Neural progenitor cell (in vitro differentiated cells): Measurements from ENCODE around the gene FBRS. TPM values are rescaled to one million over a fixed set of nuclear protein-coding genes. Genes with fewer than 3 reads are reported as not detected.

ENCODE experiments used
- DNase-seq: peaks from one replicate; pipeline ENCODE4 v3.0.0-alpha.2; 2016; ENCODE audit warnings: low spot score
- H2AFZ ChIP-seq: fragments of 200-600 bp; sonication (generic); replicated peaks from 2 replicates; pipeline ENCODE4 v1.6.1; 2016; ENCODE audit warnings: antibody characterized with exemption
- H3F3A ChIP-seq: fragments of 200-600 bp; sonication (generic); 2 replicates; pipeline ENCODE4 v1.6.1; 2016; ENCODE audit warnings: antibody characterized with exemption, low read depth
- H3K27ac ChIP-seq: fragments of 200-600 bp; sonication (generic); 2 replicates; pipeline ENCODE4 v1.5.1; 2016; ENCODE audit warnings: mild to moderate bottlenecking
- H3K27me3 ChIP-seq: fragments of 200-600 bp; sonication (generic); 2 replicates; pipeline ENCODE4 v1.6.1; 2016; ENCODE audit warnings: mild to moderate bottlenecking, moderate library complexity
- H3K36me3 ChIP-seq: fragments of 200-600 bp; sonication (generic); 2 replicates; pipeline ENCODE4 v1.5.1; 2016
- H3K4me1 ChIP-seq: fragments of 200-600 bp; sonication (generic); 2 replicates; pipeline ENCODE4 v1.6.1; 2016; ENCODE audit warnings: mixed run types
- H3K4me2 ChIP-seq: fragments of 200-600 bp; sonication (generic); 2 replicates; pipeline ENCODE4 v1.6.1; 2016
- H3K4me3 ChIP-seq: fragments of 200-600 bp; sonication (generic); 2 replicates; pipeline ENCODE4 v1.5.1; 2016
- H3K79me2 ChIP-seq: fragments of 200-600 bp; sonication (generic); 2 replicates; pipeline ENCODE4 v1.6.1; 2016; ENCODE audit warnings: low read depth
- H3K9ac ChIP-seq: fragments of 200-600 bp; sonication (generic); 2 replicates; pipeline ENCODE4 v1.6.1; 2016
- H3K9me3 ChIP-seq: fragments of 200-600 bp; sonication (generic); 2 replicates; pipeline ENCODE4 v1.5.1; 2016; ENCODE audit warnings: low read depth
- H4K20me1 ChIP-seq: fragments of 200-600 bp; sonication (generic); 2 replicates; pipeline ENCODE4 v1.6.1; 2016; ENCODE audit warnings: low read depth
- H3K27ac Mint-ChIP-seq: 3 replicates; pipeline ENCODE4 v1.8.0; 2021; ENCODE audit warnings: mixed read lengths
- H3K27me3 Mint-ChIP-seq: 2 replicates; pipeline ENCODE4 v1.8.0; 2022; ENCODE audit warnings: low read depth, mild to moderate bottlenecking, inconsistent platforms, moderate library complexity, mixed read lengths; ENCODE audit not compliant: insufficient read depth
- H3K36me3 Mint-ChIP-seq: 3 replicates; pipeline ENCODE4 v1.8.0; 2021; ENCODE audit warnings: mixed read lengths
- H3K4me1 Mint-ChIP-seq: 3 replicates; pipeline ENCODE4 v1.8.0; 2021; ENCODE audit warnings: mixed read lengths
- H3K4me3 Mint-ChIP-seq: 3 replicates; pipeline ENCODE4 v1.8.0; 2021; ENCODE audit warnings: mild to moderate bottlenecking, moderate library complexity, mixed read lengths
- H3K9me3 Mint-ChIP-seq: 3 replicates; pipeline ENCODE4 v1.8.0; 2020; ENCODE audit warnings: mixed read lengths
- EZH2 ChIP-seq: fragments of 200-600 bp; sonication (generic); IDR thresholded peaks from 2 replicates; pipeline ENCODE4 v1.6.1; 2017; ENCODE audit warnings: antibody characterized with exemption, mild to moderate bottlenecking, moderate library complexity
- EZH2phosphoT487 ChIP-seq: fragments of 200-600 bp; sonication (generic); IDR thresholded peaks from 2 replicates; pipeline ENCODE4 v1.6.1; 2017; ENCODE audit warnings: antibody characterized with exemption
- total RNA-seq: library from RNA; depleted of rRNA; stranded (reverse); fragments of >200 nt; gene quantifications from 2 replicates; pipeline ENCODE4 v1.2.3, GENCODE V29; 2015; ENCODE audit warnings: low replicate concordance
- TF ChIP-seq, protein P1 (sequence below): fragments of 200-600 bp; sonication (generic); IDR thresholded peaks from 2 replicates; pipeline ENCODE4 v1.5.1; 2017; ENCODE audit warnings: antibody characterized with exemption, mild to moderate bottlenecking

Gene FBRS
- total RNA-seq, 1 donor from 2014 or later = 3.6 TPM

DNA sequence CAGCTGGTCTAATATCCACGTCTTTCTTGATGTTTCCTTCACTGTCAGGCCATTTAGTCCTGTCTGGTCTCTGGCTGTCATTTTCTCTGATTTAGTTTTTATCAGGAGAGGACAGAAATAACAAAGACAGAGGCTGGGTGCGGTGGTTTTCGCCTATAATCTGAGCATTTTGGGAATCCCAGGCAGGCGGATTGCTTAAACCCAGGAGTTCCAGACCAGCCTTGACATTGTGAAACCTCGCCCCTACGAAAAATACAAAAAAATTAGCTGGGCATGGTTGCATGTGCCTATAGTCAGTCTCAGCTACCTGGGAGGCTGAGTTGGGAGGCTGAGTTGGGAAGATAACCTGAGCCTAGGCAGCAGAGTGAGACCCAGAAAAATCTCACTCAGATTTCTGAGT lies 47.8 kb downstream of the FBRS start:
- Mint-ChIP-seq H3K4me3 (no peak overlapping the region), H3K9me3 (no peaks in the 10 kb centered on the region), H3K4me1 (no peaks in the 10 kb centered on the region), H3K27ac (no peak overlapping the region), H3K27me3 (peaks cover 2% of the 10 kb centered on the region), H3K36me3 (peaks cover 40% of the 10 kb centered on the region)
- Histone ChIP-seq H3K4me1 (no peaks in the 10 kb centered on the region), H3K79me2 (peaks cover 17% of the 10 kb centered on the region), H4K20me1 (peaks cover 37% of the 10 kb centered on the region), H3K4me3 (no peak overlapping the region), H3K9me3 (no peaks in the 10 kb centered on the region), H3K36me3 (peaks cover 28% of the 10 kb centered on the region), H3K4me2 (no peak overlapping the region), H3F3A (no peaks in the 10 kb centered on the region), H3K9ac (no peak overlapping the region), H2AFZ (no peak overlapping the region), H3K27me3 (no peaks in the 10 kb centered on the region), H3K27ac (no peak overlapping the region)
- no peak for DNase-seq
- TF ChIP-seq EZH2phosphoT487 (no peak), EZH2 (no peak)
- TF ChIP-seq, protein P1, sequence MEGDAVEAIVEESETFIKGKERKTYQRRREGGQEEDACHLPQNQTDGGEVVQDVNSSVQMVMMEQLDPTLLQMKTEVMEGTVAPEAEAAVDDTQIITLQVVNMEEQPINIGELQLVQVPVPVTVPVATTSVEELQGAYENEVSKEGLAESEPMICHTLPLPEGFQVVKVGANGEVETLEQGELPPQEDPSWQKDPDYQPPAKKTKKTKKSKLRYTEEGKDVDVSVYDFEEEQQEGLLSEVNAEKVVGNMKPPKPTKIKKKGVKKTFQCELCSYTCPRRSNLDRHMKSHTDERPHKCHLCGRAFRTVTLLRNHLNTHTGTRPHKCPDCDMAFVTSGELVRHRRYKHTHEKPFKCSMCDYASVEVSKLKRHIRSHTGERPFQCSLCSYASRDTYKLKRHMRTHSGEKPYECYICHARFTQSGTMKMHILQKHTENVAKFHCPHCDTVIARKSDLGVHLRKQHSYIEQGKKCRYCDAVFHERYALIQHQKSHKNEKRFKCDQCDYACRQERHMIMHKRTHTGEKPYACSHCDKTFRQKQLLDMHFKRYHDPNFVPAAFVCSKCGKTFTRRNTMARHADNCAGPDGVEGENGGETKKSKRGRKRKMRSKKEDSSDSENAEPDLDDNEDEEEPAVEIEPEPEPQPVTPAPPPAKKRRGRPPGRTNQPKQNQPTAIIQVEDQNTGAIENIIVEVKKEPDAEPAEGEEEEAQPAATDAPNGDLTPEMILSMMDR = no peak

DNA sequence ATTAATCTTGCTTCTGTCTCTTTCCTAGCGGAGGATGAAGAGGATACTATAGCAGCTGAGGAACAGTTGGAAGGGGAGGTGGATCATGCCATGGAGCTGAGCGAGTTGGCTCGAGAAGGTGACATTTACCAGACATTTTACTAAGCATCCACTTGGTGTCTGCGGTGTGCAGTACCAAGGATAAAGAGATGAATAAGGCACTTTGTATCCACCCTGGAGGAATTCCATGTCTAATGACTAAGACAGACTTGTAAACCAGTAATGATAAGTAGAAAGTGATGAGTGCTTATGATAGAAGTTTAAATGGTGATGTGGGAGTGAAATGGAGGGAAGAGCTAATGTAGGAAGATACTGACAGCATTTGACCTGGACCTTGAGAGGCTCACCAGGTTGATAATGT lies 52.7 kb downstream of the FBRS start:
- Histone ChIP-seq H3K4me3 (no peak overlapping the region), H2AFZ (no peak overlapping the region), H3F3A (peaks cover 3% of the 10 kb centered on the region), H3K9me3 (no peaks in the 10 kb centered on the region), H3K36me3 (peaks cover 19% of the 10 kb centered on the region), H3K4me2 (no peak overlapping the region), H3K9ac (no peak overlapping the region), H3K27ac (no peak overlapping the region), H3K79me2 (no peaks in the 10 kb centered on the region), H3K27me3 (no peaks in the 10 kb centered on the region), H3K4me1 (no peaks in the 10 kb centered on the region), H4K20me1 (peaks cover 24% of the 10 kb centered on the region)
- no peak for TF ChIP-seq EZH2
- no peak for DNase-seq
- Mint-ChIP-seq H3K4me3 (no peak overlapping the region), H3K36me3 (peaks cover 54% of the 10 kb centered on the region), H3K27ac (no peak overlapping the region), H3K9me3 (no peaks in the 10 kb centered on the region), H3K4me1 (no peaks in the 10 kb centered on the region), H3K27me3 (no peaks in the 10 kb centered on the region)

DNA sequence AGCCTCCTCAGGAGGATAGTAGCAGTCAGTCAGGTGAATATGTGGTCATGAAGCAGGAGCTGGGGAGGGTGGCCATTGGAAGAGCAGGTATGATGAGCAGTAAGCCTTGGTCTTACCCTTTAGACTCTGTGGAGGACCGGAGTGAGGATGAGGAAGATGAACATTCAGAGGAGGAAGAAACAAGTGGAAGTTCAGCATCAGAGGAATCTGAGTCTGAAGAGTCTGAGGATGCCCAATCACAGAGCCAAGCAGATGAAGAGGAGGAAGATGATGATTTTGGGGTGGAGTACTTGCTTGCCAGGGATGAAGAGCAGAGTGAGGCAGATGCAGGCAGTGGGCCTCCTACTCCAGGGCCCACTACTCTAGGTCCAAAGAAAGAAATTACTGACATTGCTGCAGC lies 53.5 kb downstream of the FBRS start:
- Histone ChIP-seq H3K27ac (no peak overlapping the region), H3F3A (peaks cover 3% of the 10 kb centered on the region), H3K9me3 (no peaks in the 10 kb centered on the region), H3K79me2 (peaks cover 2% of the 10 kb centered on the region), H3K4me3 (no peak overlapping the region), H3K36me3 (peaks cover 14% of the 10 kb centered on the region), H4K20me1 (peaks cover 17% of the 10 kb centered on the region), H3K27me3 (no peaks in the 10 kb centered on the region), H2AFZ (no peak overlapping the region), H3K4me2 (no peak overlapping the region), H3K9ac (no peak overlapping the region), H3K4me1 (no peaks in the 10 kb centered on the region)
- no peaks in the 10 kb centered on the region for H3K9me3 Mint-ChIP-seq
- no peak overlapping the region for H3K4me3 Mint-ChIP-seq
- no peaks in the 10 kb centered on the region for H3K27me3 Mint-ChIP-seq
- TF ChIP-seq EZH2 = no peak
- no peak for TF ChIP-seq EZH2phosphoT487
- TF ChIP-seq, protein P1 = no peak
- no peak overlapping the region for H3K27ac Mint-ChIP-seq
- no peak for DNase-seq
- H3K36me3 Mint-ChIP-seq = peaks cover 60% of the 10 kb centered on the region
- H3K4me1 Mint-ChIP-seq = no peaks in the 10 kb centered on the region

DNA sequence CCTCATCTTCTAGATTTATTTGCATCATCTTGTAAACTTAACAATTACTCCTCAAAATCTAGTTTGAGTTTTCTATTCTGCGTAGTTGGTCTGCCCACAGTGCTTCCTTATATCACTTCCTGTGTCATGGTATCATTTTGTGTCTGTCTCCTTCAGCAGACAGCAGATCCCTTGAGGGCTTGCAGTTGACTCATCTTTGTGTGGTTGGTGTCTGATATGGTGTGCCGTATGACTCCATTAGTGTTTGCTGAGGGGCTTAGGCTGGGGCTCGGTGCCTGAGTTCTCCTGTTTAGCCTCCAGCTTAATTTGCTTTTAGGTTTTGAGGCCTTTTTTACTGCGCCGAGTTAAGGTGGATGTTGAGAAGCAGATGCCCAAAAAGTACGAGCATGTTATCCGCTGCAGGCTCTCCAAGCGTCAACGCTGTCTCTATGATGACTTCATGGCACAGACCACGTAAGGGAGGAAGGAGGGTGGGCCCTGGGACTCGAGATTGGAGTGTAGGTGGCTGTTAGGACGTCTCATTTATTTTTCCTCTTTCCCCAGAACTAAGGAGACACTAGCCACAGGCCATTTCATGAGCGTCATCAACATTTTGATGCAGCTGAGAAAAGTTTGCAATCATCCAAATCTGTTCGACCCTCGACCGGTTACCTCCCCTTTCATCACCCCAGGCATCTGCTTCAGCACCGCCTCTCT lies 57.7 kb downstream of the FBRS start:
- H3K36me3 ChIP-seq = peaks cover 11% of the 10 kb centered on the region
- H3K27me3 Mint-ChIP-seq = no peaks in the 10 kb centered on the region
- peaks cover 3% of the 10 kb centered on the region for H3F3A ChIP-seq
- H3K4me3 ChIP-seq = no peak overlapping the region
- H3K9me3 Mint-ChIP-seq = no peaks in the 10 kb centered on the region
- peaks cover 52% of the 10 kb centered on the region for H3K36me3 Mint-ChIP-seq
- H3K27me3 ChIP-seq = no peaks in the 10 kb centered on the region
- H3K4me3 Mint-ChIP-seq = no peak overlapping the region
- no peaks in the 10 kb centered on the region for H3K9me3 ChIP-seq
- peak overlapping the region; percentile 35 for H3K27ac Mint-ChIP-seq
- no peak overlapping the region for H3K4me2 ChIP-seq
- H3K4me1 ChIP-seq = no peaks in the 10 kb centered on the region
- no peak for TF ChIP-seq EZH2phosphoT487
- TF ChIP-seq, protein P1 = no peak
- no peak for TF ChIP-seq EZH2
- H4K20me1 ChIP-seq = peaks cover 28% of the 10 kb centered on the region
- no peak for DNase-seq
- H3K4me1 Mint-ChIP-seq = no peaks in the 10 kb centered on the region
- H3K27ac ChIP-seq = no peak overlapping the region
- no peak overlapping the region for H3K9ac ChIP-seq
- H2AFZ ChIP-seq = no peak overlapping the region
- peaks cover 30% of the 10 kb centered on the region for H3K79me2 ChIP-seq
